ENCODE data around the gene SIM2. TPM values are rescaled to one million over a fixed set of nuclear protein-coding genes. Genes with fewer than 3 reads are reported as not detected.

SIM2 gene
- total and polyA plus RNA-seq, 12 donors, result 0.01 to 0.16 (median 0.15) TPM; not detected in 9

- ATAC-seq, result no peak
- peaks cover 9 to 77% (median 44%) of the 10 kb centered on the region in 9 donors for H3K4me1 ChIP-seq
- intact Hi-C loops (cut with DNase I), result no loop called here
- H3K4me3 ChIP-seq, result peak overlapping the region in 1 of 10 donors; percentile 14
- WGBS, 2 donors, result 5 to 8% methylated on average over 22 of the region's 22 CpGs
- no peaks in the 10 kb centered on the region for H3K36me3 ChIP-seq
- TF ChIP-seq CTCF (IDR thresholded peaks at IDR 0.05), result peak in 2 of 9 donors; percentile 10 to 16
- DNase-seq, result no peak
- H3K9me3 ChIP-seq, result no peaks in the 10 kb centered on the region
- peaks cover 80 to 100% (median 100%) of the 10 kb centered on the region in 7 donors for H3K27me3 ChIP-seq
- no peak overlapping the region for H3K27ac ChIP-seq
Measured at GRCh38 chr21:36705679-36706481, 7.0 kb downstream of the SIM2 start.

GRCh38 chr21:36706482-36706852, 7.6 kb downstream of the SIM2 start:
- DNase-seq (no peak), ATAC-seq (no peak)
- no peaks in the 10 kb centered on the region for H3K9me3 ChIP-seq
- H3K36me3 ChIP-seq, result no peaks in the 10 kb centered on the region
- no peak overlapping the region for H3K4me3 ChIP-seq
- peaks cover 74 to 100% (median 100%) of the 10 kb centered on the region in 7 donors for H3K27me3 ChIP-seq
- 8 to 12% methylated on average over 13 of the region's 13 CpGs for WGBS, 2 donors
- no peak overlapping the region for H3K27ac ChIP-seq
- H3K4me1 ChIP-seq, result peaks cover 5 to 71% (median 39%) of the 10 kb centered on the region in 9 donors
- no peak for TF ChIP-seq CTCF (IDR thresholded peaks at IDR 0.05)
- intact Hi-C loops (cut with DNase I), result no loop called here

GRCh38 chr21:36706951-36707762, 8.2 kb downstream of the SIM2 start:
- DNase-seq (no peak), ATAC-seq (peak in 1 of 8 donors; percentile 34)
- TF ChIP-seq CTCF (IDR thresholded peaks at IDR 0.05), result peak in 2 of 9 donors; percentile 11 to 12
- intact Hi-C loops (cut with DNase I), result no loop called here
- 7 to 11% methylated on average over 32 of the region's 32 CpGs for WGBS, 2 donors
- Histone ChIP-seq H3K4me3 (no peak overlapping the region), H3K9me3 (no peaks in the 10 kb centered on the region), H3K27ac (no peak overlapping the region), H3K27me3 (peaks cover 75 to 100% (median 100%) of the 10 kb centered on the region in 7 donors), H3K36me3 (no peaks in the 10 kb centered on the region), H3K4me1 (peaks cover 5 to 66% (median 35%) of the 10 kb centered on the region in 9 donors)

GRCh38 chr21:36707763-36708285, 8.9 kb downstream of the SIM2 start:
- H3K4me1 ChIP-seq, result peaks cover 5 to 66% (median 35%) of the 10 kb centered on the region in 9 donors
- H3K36me3 ChIP-seq, result no peaks in the 10 kb centered on the region
- intact Hi-C loops (cut with DNase I), result no loop called here
- TF ChIP-seq CTCF (IDR thresholded peaks at IDR 0.05), result no peak
- peak overlapping the region in 1 of 10 donors; percentile 34 for H3K4me3 ChIP-seq
- no peak for ATAC-seq
- H3K27me3 ChIP-seq, result peaks cover 71 to 100% (median 100%) of the 10 kb centered on the region in 7 donors
- H3K27ac ChIP-seq, result no peak overlapping the region
- no peak for DNase-seq
- WGBS, 2 donors, result 1 to 2% methylated on average over 50 to 52 of the region's 53 CpGs
- no peaks in the 10 kb centered on the region for H3K9me3 ChIP-seq

Data from heart right ventricle (tissue), 16 donors.